ENCODE measurements around the gene TAPBPL.
"Not testable (repeated sequence)": the region's sequence is repeated elsewhere in the genome, so short reads cannot be mapped to it uniquely, and the experiment has no call there.

TAPBPL gene

GRCh38 chr12:6451348-6452244 is at the start of gene TAPBPL:
TAPBPL (plus strand) TSS chr12:6452042; CDS start chr12:6452249, 207 bp downstream.
- DNase-seq (ENCODE audit: low spot score): peak; percentile 81

GRCh38 chr12:6404390-6404789 is 47.5 kb upstream of the TAPBPL start:
- no peak for DNase-seq (ENCODE audit: low spot score)

GRCh38 chr12:6405963-6406362 is 45.9 kb upstream of the TAPBPL start:
- no peak for DNase-seq (ENCODE audit: low spot score)

- DNase-seq (ENCODE audit: low spot score): no peak
Observed at GRCh38 chr12:6407236-6407954, 44.4 kb upstream of the TAPBPL start.

- DNase-seq (ENCODE audit: low spot score): no peak
Observed at GRCh38 chr12:6416596-6416995, 35.2 kb upstream of the TAPBPL start.

- DNase-seq (ENCODE audit: low spot score): no peak
Observed at GRCh38 chr12:6418796-6419195, 33.0 kb upstream of the TAPBPL start.

- DNase-seq (ENCODE audit: low spot score): no peak
Observed at GRCh38 chr12:6420364-6420763, 31.5 kb upstream of the TAPBPL start.

- peak; percentile 81 for DNase-seq (ENCODE audit: low spot score)
Observed at GRCh38 chr12:6423267-6424007, 28.4 kb upstream of the TAPBPL start.

- DNase-seq (ENCODE audit: low spot score): no peak
Observed at GRCh38 chr12:6424008-6424347, 27.9 kb upstream of the TAPBPL start.

GRCh38 chr12:6424866-6425265 is 27.0 kb upstream of the TAPBPL start:
- DNase-seq (ENCODE audit: low spot score): no peak

GRCh38 chr12:6425590-6426531 is 26.0 kb upstream of the TAPBPL start:
- peak; percentile 69 for DNase-seq (ENCODE audit: low spot score)

GRCh38 chr12:6426882-6427671 is 24.8 kb upstream of the TAPBPL start:
- DNase-seq (ENCODE audit: low spot score): peak; percentile 71

- DNase-seq (ENCODE audit: low spot score): not testable (repeated sequence)
Observed at GRCh38 chr12:6427796-6428195, 24.0 kb upstream of the TAPBPL start.

- no peak for DNase-seq (ENCODE audit: low spot score)
Observed at GRCh38 chr12:6428326-6428725, 23.5 kb upstream of the TAPBPL start.

GRCh38 chr12:6430124-6430989 is 21.5 kb upstream of the TAPBPL start:
- no peak for DNase-seq (ENCODE audit: low spot score)

- peak; percentile 75 for DNase-seq (ENCODE audit: low spot score)
Observed at GRCh38 chr12:6432991-6433390, 18.9 kb upstream of the TAPBPL start.

- no peak for DNase-seq (ENCODE audit: low spot score)
Observed at GRCh38 chr12:6434205-6435140, 17.4 kb upstream of the TAPBPL start.

- DNase-seq (ENCODE audit: low spot score): no peak
Observed at GRCh38 chr12:6435961-6436715, 15.7 kb upstream of the TAPBPL start.

Data from germinal center (tissue), 1 donor.